ENCODE measurements around the gene F2RL3. TPM values are rescaled to one million over a fixed set of nuclear protein-coding genes. Genes with fewer than 3 reads are reported as not detected.
"Not testable (repeated sequence)": the region's sequence is repeated elsewhere in the genome, so short reads cannot be mapped to it uniquely, and the experiment has no call there.

Gene F2RL3
- total RNA-seq, result 0.49 TPM

- no peak for DNase-seq
Observed at GRCh38 chr19:16888629-16889365, at the start of gene F2RL3. F2RL3 (plus strand) TSS chr19:16888999; CDS start chr19:16889190, 191 bp downstream.

DNA sequence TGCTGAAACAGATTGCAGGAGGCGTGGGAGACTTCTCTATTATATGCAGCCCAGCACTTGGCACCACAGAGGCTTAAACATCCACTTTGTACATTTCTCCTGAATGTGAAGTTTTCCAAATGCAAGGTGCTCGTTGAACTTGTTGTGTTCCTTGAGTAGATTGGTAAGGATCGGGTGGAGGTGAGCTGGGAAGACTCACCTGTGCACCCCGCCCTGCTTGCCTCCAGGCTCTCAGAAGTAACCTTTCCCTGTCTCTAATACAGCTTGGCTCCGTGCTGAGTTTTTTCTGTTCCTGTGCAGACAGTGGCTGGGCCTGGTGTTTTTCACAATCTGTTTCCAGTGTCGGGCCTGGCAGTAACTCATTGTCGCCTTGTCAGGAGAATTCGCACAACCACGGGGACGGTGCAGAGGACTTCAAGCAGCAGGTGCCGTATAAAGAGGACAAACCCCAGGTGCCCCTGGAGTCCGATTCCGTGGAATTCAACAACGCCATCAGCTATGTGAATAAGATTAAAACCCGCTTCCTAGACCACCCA lies 47.3 kb upstream of the F2RL3 start:
- no peak for DNase-seq

GRCh38 chr19:16846901-16847300 lies 41.9 kb upstream of the F2RL3 start:
- DNase-seq, result no peak

- DNase-seq, result no peak
Observed at GRCh38 chr19:16847430-16847829, 41.4 kb upstream of the F2RL3 start.

DNA sequence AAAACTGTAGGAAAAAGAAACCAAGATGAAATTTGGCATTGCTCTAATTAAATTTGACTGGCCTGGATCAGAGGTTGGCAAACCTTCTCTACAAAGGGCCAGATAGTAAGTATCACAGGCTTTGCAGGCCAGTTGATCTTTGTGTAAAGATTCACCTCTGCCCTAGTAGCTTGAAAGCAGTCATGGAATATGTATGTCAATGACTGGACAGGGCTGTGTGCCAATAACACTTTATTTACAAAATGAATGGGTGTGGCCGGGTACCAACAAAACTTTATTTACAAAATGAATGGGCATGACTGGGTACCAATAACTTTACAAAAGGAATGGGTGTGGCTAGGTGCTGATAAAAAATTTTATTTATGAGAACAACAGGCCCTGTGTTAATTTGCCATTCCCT lies 39.6 kb upstream of the F2RL3 start:
- DNase-seq, result no peak

DNA sequence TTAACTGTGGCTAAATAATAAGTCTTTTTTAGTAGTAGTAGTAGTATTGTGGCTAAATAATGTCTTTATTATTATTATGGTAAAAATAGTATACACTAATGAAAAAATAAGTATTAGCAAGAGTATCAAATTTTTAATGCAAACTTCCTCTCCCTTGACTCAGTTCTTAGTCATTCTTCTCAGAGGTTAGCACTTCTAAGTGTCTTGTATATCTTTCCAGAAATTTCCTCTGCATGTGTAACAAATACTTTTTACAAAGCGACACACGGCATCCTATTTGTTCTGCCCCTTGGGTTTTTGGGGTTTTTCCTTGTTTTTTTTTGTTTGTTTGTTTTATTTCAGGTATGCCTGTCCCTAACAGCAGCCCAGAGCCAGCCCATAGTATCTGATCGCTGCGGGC lies 38.7 kb upstream of the F2RL3 start:
- no peak for DNase-seq

DNA sequence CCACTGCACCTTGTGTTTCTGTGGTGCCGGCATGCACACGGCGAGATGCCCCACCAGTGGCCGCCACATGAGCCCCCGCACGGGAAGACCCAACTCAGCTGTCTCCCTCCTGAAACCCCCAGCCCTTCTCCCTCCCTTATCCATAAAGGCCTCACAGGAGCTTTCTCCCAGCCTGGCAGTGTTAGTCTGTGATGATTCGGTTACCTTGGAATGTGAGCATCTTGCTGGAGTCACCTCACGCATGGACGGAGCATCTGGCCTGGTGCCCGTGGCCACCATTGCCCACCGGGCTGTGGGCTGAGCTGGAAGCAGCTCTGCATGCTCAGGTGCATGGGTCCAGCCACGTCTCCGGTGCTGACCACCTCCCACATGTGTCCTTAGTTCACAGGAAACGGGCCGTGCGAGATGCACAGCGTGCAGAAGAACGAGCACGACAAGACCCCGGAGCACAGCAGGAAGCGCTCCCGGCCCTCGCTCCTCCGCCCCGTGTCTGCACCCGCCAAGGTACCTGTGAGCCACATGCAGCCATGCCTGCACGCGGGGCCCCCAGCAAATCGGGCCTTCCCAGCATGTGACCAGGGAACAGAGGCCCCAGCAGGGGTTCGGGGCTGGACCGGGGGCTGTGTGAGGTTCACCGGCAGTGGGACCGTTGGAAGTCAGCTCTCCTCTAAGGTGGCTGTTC lies 37.6 kb upstream of the F2RL3 start:
- no peak for DNase-seq

DNA sequence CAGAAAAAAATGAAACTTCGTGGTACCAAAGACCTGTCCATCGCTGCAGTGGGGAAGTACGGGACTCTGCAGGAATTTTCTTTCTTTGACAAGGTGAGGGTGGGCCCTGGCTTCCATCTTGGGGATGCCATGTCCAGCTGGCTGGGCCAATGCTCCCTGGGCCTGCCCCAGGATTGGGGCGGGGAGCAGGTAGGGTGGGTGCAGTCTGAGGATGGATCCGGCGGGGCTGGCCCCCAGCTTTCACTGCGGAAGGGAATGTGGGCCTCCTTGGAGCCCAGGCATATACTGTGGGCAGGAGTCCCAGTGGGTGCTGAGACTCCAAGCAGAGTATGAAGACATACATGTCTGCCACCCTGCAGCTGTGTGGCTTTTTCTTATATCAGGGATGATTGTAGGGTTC lies 35.7 kb upstream of the F2RL3 start:
- no peak for DNase-seq

GRCh38 chr19:16856091-16856490 lies 32.7 kb upstream of the F2RL3 start:
- DNase-seq, result no peak

GRCh38 chr19:16859626-16860025 lies 29.2 kb upstream of the F2RL3 start:
- no peak for DNase-seq

DNA sequence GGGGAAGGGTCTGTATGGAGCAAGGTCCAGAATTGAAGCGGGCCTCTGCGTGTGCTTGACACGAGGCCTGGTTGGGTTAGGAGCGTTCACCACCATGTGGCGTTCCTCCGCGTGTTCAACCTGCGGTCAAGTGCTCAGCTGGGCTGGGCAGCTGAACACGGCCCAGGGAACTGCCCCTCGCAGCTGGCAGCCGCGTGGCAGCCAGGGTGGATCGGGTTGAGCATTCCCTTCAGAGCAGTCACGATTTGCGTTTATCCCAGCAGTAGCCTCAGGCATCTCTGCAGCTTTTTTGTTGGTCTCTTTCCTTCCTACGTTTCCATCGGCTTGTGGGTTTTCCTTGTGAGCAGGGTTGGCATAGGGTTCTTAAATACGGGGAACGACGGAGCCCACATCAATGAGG lies 28.7 kb upstream of the F2RL3 start:
- no peak for DNase-seq

GRCh38 chr19:16861011-16861410 lies 27.8 kb upstream of the F2RL3 start:
- no peak for DNase-seq

DNA sequence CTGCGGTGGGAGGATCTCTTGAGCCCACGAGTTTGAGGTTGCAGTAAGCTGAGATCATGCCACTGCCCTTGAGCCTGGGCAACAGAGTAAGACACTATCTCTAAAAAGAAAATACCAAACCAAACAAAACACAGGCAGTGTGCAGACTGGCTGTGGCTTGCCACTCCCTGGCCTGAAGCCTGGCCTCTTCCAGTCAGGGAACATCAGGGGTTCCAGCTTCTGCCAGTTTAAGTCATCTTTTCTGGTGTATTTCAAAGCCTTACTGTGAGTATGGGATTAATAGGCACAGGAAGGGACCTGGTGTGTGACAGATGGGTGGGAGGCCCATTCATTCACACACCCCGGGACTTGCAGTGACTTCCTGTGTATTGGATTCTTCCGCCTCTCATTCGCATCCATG lies 27.0 kb upstream of the F2RL3 start:
- DNase-seq, result no peak

DNA sequence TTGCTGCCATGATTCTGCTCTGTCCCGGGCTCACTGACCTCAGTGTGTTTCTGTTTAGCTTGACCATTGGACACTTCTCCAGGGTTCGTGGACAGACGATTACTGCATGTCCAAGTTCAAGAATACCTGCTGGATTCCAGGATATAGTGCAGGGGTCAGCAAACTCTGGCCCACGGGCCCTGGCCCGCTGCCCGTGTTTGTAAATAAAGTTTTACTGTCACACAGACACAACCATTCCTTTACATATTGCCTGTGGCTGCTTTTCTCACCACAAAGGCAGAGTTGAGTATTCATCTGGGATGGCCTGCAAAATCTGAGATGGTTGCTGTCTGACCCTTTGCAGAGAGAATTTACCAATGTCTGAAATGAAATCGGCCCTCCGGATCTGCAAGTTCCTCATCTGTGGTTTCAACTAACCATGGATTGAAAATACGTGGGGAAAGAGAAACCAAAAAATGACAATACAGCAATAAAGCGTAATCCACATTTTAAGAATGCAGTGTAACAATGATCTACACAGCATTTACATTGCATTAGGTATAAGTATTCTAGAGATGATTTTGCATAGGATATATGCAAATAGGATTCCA lies 25.9 kb upstream of the F2RL3 start:
- DNase-seq, result no peak

- no peak for DNase-seq
Observed at GRCh38 chr19:16867211-16867610, 21.6 kb upstream of the F2RL3 start.

DNA sequence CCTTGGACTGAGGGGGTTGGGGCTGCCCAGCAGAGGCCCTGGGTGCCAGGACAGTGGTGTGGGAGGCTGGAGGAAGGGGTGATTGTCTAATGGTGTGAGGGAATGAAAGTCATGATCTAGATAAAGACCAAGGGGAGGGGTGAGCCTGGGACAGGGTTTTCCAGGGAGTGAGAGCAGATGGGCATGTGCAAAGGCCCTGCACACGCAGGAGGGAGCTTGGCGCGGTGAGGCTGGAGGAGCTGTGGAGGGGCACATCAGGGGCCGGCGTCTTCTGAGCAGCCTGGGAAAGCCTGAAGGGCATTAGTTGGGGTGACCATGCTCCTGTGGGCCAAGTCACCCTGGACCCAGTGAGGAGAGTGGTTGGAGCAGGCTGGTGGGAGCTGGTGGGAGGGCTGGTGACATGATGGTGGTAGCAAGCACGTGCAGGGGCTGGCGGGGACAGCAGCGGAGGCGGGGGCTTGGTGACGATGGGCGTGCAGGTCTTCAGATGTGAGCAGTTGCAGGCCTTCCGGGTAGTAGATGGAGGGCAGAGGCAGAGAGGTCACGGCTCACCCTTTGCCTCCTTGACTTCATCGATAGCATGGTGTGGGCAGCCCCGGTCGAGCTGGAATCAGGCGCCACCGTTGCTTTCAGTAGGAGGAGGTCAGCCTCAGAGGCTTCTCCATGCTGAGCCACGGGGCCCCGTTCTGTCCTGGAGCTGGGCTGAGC lies 20.2 kb upstream of the F2RL3 start:
- no peak for DNase-seq

DNA sequence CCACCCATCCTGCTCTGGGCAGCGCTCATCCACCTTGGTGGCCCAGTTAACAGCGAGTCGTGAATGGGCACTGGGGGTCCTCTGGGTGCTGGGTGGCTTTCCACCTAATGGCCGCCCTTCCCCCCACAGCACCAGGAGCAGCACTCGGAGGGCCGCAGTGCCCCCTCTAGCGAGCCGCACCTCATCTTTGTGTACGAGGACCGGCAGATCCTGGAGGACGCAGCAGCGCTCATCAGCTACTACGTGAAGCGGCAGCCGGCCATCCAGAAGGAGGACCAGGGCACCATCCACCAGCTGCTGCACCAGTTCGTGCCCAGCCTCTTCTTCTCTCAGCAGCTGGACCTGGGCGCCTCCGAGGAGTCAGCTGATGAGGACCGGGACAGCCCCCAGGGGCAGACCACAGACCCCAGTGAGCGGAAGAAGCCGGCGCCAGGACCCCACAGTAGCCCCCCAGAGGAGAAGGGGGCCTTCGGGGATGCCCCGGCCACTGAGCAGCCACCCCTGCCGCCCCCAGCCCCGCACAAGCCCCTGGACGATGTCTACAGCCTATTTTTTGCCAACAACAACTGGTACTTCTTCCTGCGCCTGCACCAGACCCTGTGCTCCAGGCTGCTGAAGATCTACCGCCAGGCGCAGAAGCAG lies 19.3 kb upstream of the F2RL3 start:
- DNase-seq, result no peak

- no peak for DNase-seq
Observed at GRCh38 chr19:16871871-16872270, 16.9 kb upstream of the F2RL3 start.

GRCh38 chr19:16872728-16873127 lies 16.1 kb upstream of the F2RL3 start:
- no peak for DNase-seq

DNA sequence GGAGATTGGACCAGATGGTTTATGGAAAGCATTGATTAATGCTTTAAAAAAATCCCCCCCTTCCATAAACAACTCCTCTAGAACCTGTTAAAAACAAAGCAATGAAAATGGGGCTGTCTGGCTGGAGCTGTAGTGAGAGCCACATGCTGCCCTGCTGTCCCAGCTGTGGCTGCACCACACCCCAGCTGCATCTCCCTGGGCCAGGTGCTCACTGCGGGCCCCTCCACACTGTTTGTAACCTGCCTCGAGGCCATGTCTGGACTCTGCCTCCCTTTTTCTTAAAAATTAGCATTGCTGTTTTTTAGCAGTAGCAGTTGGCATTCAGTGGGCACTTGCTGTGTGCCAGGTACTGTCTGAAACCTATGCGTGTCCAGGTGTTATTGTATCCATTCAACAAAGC lies 15.2 kb upstream of the F2RL3 start:
- no peak for DNase-seq

- no peak for DNase-seq
Observed at GRCh38 chr19:16874250-16874977, 14.4 kb upstream of the F2RL3 start.

DNA sequence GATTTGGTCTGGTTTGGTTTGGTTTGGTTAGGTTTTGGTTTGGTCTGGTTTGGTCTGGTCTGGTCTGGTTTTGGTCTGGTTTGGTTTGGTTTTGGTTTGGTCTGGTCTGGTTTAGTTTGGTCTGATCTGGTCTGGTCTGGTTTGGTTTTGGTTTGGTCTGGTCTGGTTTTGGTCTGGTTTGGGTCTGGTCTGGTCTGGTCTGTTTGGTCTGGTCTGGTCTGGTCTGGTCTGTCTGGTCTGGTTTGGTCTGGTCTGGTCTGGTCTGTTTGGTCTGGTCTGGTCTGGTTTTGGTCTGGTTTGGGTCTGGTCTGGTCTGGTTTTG lies 13.9 kb upstream of the F2RL3 start:
- DNase-seq, result not testable (repeated sequence)
